DOHH2 (cell line): Measurements from ENCODE around the gene USP49.

Source experiments
- H3F3A ChIP-seq: fragments of 200-600 bp; sonication (generic), shearing (Covaris generic); 2 replicates; pipeline ENCODE4 v1.6.0; 2016; ENCODE audit warnings: antibody characterized with exemption, mild to moderate bottlenecking; ENCODE audit not compliant: control insufficient read depth, insufficient read depth
- H3K27ac ChIP-seq: fragments of 200-600 bp; sonication (generic); 2 replicates; pipeline ENCODE4 v1.5.1; 2014; ENCODE audit warnings: low read depth, mild to moderate bottlenecking, low read length, moderate library complexity
- H3K27me3 ChIP-seq: fragments of 200-600 bp; sonication (generic); 2 replicates; pipeline ENCODE4 v1.6.1; 2014; ENCODE audit warnings: mild to moderate bottlenecking, low read length, mixed read lengths; ENCODE audit not compliant: control insufficient read depth
- H3K36me3 ChIP-seq: fragments of 200-600 bp; sonication (generic); 2 replicates; pipeline ENCODE4 v1.6.1; 2014; ENCODE audit warnings: mild to moderate bottlenecking, low read length, moderate library complexity, mixed read lengths; ENCODE audit not compliant: control insufficient read depth
- H3K4me1 ChIP-seq: fragments of 200-600 bp; sonication (generic); 2 replicates; pipeline ENCODE4 v1.6.1; 2014; ENCODE audit warnings: mild to moderate bottlenecking, low read length, mixed read lengths; ENCODE audit not compliant: control insufficient read depth
- H3K4me2 ChIP-seq: fragments of 200-600 bp; sonication (generic); 2 replicates; pipeline ENCODE4 v1.6.0; 2014; ENCODE audit warnings: mild to moderate bottlenecking, low read length, moderate library complexity
- H3K4me3 ChIP-seq: fragments of 200-600 bp; sonication (generic); 2 replicates; pipeline ENCODE4 v1.5.1; 2014; ENCODE audit warnings: mild to moderate bottlenecking, low read length, mixed read lengths
- H3K79me2 ChIP-seq: fragments of 200-600 bp; sonication (generic); 2 replicates; pipeline ENCODE4 v1.6.1; 2014; ENCODE audit warnings: mild to moderate bottlenecking, low read length, mixed read lengths; ENCODE audit not compliant: control insufficient read depth
- H3K9me2 ChIP-seq: fragments of 200-600 bp; sonication (generic); replicated peaks from 2 replicates; pipeline ENCODE4 v1.6.1; 2014; ENCODE audit warnings: mild to moderate bottlenecking, low read length, mixed read lengths; ENCODE audit not compliant: control insufficient read depth
- H3K9me3 ChIP-seq: fragments of 200-600 bp; sonication (generic); 2 replicates; pipeline ENCODE4 v1.6.1; 2014; ENCODE audit warnings: antibody characterized with exemption, low read length, mixed read lengths; ENCODE audit not compliant: control insufficient read depth, insufficient read depth
- H4K20me1 ChIP-seq: fragments of 200-600 bp; sonication (generic); 2 replicates; pipeline ENCODE4 v1.6.0; 2014; ENCODE audit warnings: low read depth, mild to moderate bottlenecking, antibody characterized with exemption, low read length, moderate library complexity; ENCODE audit not compliant: control insufficient read depth, insufficient read depth
- EZH2phosphoT487 ChIP-seq: fragments of 200-600 bp; sonication (generic); IDR thresholded peaks from 2 replicates; pipeline ENCODE4 v1.6.1; 2017; ENCODE audit warnings: borderline replicate concordance, mild to moderate bottlenecking, antibody characterized with exemption, low read length, moderate library complexity, mixed read lengths
- TF ChIP-seq, protein P1 (sequence below): fragments of 200-600 bp; sonication (generic); IDR thresholded peaks from one replicate; pipeline ENCODE4 v1.5.1; 2014; ENCODE audit warnings: antibody characterized with exemption, mild to moderate bottlenecking, low read depth, low read length; ENCODE audit not compliant: poor library complexity, severe bottlenecking

USP49 gene

DNA sequence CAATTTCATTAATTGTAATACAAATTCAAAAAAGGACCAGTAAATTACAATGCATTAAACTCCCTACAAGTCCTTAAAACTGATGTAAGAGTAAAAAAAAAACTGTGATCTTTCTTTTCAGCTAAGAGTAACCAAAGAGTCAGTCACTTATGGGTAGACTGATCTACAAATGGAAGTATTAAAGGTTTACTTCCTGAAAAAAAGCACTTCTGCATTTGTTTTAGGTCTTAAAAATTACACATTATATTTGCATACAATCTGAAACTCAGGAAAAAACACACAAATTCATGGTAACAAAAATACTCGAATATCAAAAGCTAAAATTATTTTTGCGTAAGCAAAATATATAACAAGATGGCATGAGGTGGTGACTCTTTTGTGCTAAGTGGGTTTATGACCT lies 23.5 kb downstream of the USP49 start:
- Histone ChIP-seq H3K4me1 (peaks cover 62% of the 10 kb centered on the region), H4K20me1 (no peaks in the 10 kb centered on the region), H3K9me2 (no peaks in the 10 kb centered on the region), H3K36me3 (peaks cover 9% of the 10 kb centered on the region), H3F3A (no peaks in the 10 kb centered on the region), H3K79me2 (no peaks in the 10 kb centered on the region), H3K4me3 (peak overlapping the region; percentile 3; the same call in 1 of the 2 replicates), H3K9me3 (peaks cover 3% of the 10 kb centered on the region; the same call in 1 of the 2 replicates), H3K27me3 (no peaks in the 10 kb centered on the region), H3K4me2 (peak overlapping the region; percentile 31), H3K27ac (peak overlapping the region; percentile 6; the same call in 1 of the 2 replicates)
- TF ChIP-seq, protein P1, sequence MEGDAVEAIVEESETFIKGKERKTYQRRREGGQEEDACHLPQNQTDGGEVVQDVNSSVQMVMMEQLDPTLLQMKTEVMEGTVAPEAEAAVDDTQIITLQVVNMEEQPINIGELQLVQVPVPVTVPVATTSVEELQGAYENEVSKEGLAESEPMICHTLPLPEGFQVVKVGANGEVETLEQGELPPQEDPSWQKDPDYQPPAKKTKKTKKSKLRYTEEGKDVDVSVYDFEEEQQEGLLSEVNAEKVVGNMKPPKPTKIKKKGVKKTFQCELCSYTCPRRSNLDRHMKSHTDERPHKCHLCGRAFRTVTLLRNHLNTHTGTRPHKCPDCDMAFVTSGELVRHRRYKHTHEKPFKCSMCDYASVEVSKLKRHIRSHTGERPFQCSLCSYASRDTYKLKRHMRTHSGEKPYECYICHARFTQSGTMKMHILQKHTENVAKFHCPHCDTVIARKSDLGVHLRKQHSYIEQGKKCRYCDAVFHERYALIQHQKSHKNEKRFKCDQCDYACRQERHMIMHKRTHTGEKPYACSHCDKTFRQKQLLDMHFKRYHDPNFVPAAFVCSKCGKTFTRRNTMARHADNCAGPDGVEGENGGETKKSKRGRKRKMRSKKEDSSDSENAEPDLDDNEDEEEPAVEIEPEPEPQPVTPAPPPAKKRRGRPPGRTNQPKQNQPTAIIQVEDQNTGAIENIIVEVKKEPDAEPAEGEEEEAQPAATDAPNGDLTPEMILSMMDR = no peak
- TF ChIP-seq EZH2phosphoT487 = no peak

DNA sequence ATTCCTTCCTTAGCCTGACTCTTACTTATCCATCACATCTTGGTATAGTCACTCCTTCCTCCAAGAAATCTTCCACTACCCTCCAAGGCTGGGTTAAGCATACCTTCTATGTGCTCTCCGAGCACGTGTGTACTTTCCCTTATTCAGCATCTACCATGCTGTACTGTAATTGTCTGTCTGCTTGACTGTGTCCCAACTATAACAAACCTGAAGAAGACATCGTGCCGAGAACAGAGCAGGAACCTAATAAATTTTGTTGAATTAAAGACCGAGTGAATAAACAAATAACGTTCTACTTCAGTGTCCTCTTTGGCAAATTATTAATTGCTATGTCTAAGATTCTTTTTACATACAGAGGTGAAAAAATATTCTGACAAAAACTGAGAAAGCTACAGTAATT lies 35.8 kb downstream of the USP49 start:
- H3K9me3 ChIP-seq = no peaks in the 10 kb centered on the region
- no peak overlapping the region for H3K4me3 ChIP-seq
- H3K27me3 ChIP-seq = no peaks in the 10 kb centered on the region
- H3K4me2 ChIP-seq = no peak overlapping the region
- H3F3A ChIP-seq = no peaks in the 10 kb centered on the region
- no peaks in the 10 kb centered on the region for H3K4me1 ChIP-seq
- no peaks in the 10 kb centered on the region for H3K36me3 ChIP-seq
- no peaks in the 10 kb centered on the region for H4K20me1 ChIP-seq
- no peak overlapping the region for H3K27ac ChIP-seq
- no peaks in the 10 kb centered on the region for H3K9me2 ChIP-seq
- H3K79me2 ChIP-seq = no peaks in the 10 kb centered on the region
- TF ChIP-seq, protein P1 = no peak
- TF ChIP-seq EZH2phosphoT487 = no peak

DNA sequence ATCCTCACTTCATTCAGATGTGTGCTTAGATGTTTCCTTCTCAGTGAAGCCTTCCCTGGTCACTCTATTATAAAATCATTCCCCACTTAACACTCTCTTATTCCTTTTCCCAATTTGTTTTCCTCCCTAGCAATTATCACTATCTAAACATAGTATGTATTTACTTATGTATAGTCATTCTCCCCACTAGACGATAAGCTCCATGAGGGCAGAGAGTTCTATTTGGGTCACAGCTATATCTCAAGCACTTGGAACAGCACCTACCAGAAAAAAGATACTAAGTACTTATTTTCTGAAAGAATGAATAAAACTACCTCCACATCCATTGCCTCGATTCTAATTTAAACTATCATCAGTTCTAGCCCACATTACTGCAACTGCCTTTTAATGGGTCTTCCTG lies 36.5 kb downstream of the USP49 start:
- Histone ChIP-seq H3K36me3 (no peaks in the 10 kb centered on the region), H3K4me1 (no peaks in the 10 kb centered on the region), H3K4me2 (no peak overlapping the region), H3F3A (no peaks in the 10 kb centered on the region), H3K79me2 (no peaks in the 10 kb centered on the region), H3K27me3 (no peaks in the 10 kb centered on the region), H3K4me3 (no peak overlapping the region), H3K9me2 (no peaks in the 10 kb centered on the region), H4K20me1 (no peaks in the 10 kb centered on the region), H3K9me3 (no peaks in the 10 kb centered on the region), H3K27ac (no peak overlapping the region)
- no peak for TF ChIP-seq EZH2phosphoT487
- TF ChIP-seq, protein P1 = no peak
